HG02970 (cell line): Measurements from ENCODE around the gene NPAS3.

Source experiments
- ATAC-seq: cut with Tn5 transposase; IDR thresholded peaks from one replicate; pipeline ENCODE4 v1.9.1; 2021; ENCODE audit warnings: mild to moderate bottlenecking, moderate library complexity, moderate number of reproducible peaks; ENCODE audit not compliant: unreplicated experiment, low FRiP score

NPAS3 gene

GRCh38 chr14:33711811-33712216, 773.1 kb downstream of the NPAS3 start:
- ATAC-seq = no peak

GRCh38 chr14:33714527-33715226, 776.0 kb downstream of the NPAS3 start:
- no peak for ATAC-seq

DNA sequence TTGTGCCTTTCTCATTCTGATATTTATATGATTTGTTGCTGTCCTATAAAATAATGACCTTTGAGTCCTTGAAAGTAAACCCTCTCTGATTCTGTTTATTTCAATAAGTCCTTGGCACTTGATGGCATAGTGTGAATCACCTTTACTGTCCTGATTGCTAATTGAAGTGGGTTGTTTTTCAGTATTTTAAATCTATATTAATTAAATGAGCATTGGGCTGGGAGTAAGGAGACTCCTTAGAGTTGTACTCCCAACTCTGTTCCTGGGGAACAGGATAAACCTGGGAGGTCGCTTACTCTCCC, 776.5 kb downstream of the NPAS3 start:
- ATAC-seq = no peak

GRCh38 chr14:33716921-33717320, 778.2 kb downstream of the NPAS3 start:
- no peak for ATAC-seq

- no peak for ATAC-seq
Measured at GRCh38 chr14:33717866-33718265, 779.2 kb downstream of the NPAS3 start.

- no peak for ATAC-seq
Measured at GRCh38 chr14:33720284-33720787, 781.7 kb downstream of the NPAS3 start.

DNA sequence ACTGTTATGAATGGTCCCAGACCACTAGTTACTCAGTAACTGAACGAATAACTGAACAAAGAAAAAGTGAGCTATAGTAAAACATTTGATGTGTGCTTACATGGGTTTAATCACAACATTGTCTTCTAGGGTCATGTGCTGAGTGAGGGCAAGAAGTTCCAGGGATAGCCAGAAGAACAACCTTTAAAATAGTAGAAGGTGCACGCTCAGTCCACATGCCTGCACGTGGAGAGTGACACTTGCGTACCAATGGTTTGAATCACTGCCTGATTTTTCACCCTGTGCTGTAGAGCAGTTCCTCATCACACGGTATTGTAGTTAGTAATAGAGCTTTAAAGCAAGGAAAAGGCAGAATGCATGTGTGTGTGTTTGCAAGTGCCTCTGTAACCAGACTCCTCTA, 788.0 kb downstream of the NPAS3 start:
- ATAC-seq = no peak

DNA sequence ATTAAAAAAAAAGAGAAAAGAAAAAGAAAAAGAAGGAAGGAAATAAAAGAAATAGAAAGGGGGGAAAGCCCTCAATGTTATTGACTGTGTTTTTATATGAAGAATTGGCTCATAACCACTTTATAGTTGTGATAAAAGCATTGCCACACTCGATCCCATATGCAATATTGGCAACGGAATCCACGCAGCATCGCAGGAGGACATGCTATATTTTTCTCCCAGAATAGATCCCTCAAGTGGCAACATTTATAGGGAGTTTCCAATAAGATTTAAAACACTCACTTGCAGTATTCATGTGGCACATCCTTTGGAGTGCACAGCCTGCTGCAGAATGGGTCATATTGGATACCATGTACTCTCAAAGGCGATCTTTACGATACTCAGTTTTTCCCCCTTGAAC, 788.9 kb downstream of the NPAS3 start:
- ATAC-seq = no peak

- ATAC-seq = no peak
Measured at GRCh38 chr14:33728010-33728498, 789.4 kb downstream of the NPAS3 start.

GRCh38 chr14:33730156-33730555, 791.5 kb downstream of the NPAS3 start:
- no peak for ATAC-seq

- no peak for ATAC-seq
Measured at GRCh38 chr14:33732175-33732574, 793.5 kb downstream of the NPAS3 start.

- ATAC-seq = no peak
Measured at GRCh38 chr14:33733310-33733709, 794.6 kb downstream of the NPAS3 start.

DNA sequence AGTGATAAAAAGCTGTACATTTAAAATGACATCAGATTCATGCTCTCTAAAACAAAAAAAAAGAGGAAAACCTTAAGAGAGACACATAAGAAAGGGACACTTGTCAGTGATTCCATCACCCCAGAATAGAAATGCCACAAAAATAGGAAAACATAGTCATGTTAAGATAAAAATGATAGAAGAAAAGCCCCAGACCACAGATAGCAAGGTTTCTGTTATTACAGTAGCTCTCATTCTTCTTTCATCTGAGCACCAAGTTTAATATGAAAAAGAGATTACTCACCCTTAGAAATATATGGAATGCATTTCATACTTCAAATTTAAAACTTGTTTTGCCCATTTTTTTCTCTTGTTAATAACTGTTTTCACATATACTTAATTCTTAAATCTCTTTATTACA, 795.0 kb downstream of the NPAS3 start:
- no peak for ATAC-seq

DNA sequence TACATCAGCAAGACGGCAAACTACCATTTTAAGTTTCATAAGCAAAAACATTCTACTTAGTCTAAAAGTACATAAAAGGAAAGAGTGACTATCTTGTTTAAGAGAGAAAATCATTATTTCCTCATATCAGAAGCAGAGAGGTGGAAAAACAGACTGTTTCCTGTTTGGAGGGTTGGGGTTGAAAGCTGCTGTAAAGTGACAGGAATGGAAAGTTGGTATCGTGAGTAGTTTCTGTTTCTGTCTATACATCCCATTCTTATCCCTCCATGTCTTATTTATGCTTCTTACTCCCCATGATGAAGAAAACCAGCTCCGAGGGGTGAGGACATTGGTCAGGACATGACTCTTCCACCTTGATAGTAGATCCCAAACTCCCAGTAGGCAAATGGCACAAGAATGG, 795.7 kb downstream of the NPAS3 start:
- ATAC-seq = no peak

DNA sequence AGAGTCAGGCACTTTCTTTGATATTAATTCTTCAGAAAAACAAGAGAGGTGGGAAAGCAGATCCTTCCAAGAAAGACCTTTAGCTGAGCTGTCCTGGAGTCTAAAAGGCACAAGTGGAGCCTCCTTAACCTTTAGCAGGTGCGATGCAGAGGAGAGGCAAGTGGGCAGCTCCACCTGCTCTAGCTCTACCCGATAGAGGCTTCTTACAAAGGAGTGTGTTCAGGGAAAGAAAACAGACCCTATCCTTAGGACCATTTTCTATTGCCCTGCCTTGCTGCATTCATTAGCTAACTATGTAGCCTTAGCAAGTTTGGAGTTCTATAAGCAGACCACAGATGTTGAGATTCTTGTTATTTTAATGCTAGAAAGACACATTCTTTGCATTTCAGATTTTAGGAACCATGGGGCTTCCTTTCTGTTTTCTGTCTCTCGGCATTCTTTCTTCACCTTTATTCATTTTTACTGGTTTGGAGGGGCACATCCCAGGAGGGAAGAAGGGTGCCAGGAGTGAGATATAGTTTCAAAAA, 797.7 kb downstream of the NPAS3 start:
- no peak for ATAC-seq

DNA sequence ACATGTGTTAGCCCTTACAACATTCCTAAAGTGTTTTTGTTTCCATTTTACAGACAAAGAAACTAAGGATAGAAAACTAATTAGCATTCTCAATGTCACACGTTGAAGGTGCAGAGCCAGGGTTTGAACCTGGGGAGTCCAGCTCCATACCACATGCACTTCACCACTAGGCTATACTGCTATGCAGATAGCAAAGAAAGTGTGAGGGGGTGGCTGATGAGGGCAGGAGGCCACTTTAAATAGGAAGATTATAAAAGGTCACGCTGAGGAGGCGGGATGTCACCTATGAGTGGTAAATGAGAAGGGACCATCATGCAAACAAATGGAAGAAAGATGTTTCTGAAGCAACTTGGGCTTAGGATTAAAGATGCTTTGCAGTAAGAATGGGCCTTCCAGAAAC, 798.3 kb downstream of the NPAS3 start:
- no peak for ATAC-seq

GRCh38 chr14:33737446-33737845, 798.8 kb downstream of the NPAS3 start:
- ATAC-seq = no peak

GRCh38 chr14:33738029-33738428, 799.4 kb downstream of the NPAS3 start:
- ATAC-seq = no peak

DNA sequence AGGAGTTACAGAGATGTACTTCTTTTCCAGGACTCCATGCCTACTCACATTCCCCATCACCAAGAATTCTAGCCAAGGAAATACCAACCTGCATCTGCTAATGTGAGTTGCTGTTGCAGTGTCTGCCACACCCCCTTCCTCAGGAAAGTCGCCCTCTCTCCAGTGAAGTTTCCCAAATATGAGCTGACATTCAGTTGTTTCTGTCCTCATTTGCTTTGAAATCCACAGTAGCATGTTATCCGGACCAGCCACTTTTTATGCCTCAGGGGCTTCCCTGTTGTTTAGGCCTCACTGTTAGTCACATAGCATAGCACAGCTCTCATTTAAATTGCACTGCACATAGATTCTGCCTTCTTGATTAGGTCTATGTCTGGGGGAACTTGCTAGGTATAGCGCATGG, 799.8 kb downstream of the NPAS3 start:
- ATAC-seq = no peak

GRCh38 chr14:33740531-33740930, 801.9 kb downstream of the NPAS3 start:
- ATAC-seq = no peak

DNA sequence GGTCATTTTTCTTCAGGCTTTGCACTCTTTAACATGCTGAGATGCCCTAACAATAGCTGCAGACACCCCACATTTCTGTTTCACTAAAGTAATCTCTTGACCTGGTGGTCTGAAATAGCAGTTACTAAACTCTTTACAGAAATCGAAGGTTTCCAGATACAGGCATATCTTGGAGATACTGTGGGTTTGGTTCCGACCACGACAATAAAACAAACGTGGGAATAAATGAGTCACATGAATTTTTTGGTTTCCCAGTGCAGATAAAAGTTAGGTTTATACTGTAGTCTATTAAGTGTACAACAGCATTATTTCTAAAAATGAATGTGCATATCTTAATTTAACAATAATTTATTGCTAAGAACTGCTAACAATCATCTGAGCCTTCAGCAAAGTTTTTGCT, 803.5 kb downstream of the NPAS3 start:
- no peak for ATAC-seq

GRCh38 chr14:33745163-33745562, 806.5 kb downstream of the NPAS3 start:
- ATAC-seq = no peak
